Gastroesophageal sphincter (tissue), 3 donors: ENCODE measurements around the gene ABTB2.

Source experiments
- CTCF ChIP-seq, 4 experiments: fragments of 200-600 bp in 2 of 4; fragments of 450-650 bp in 2 of 4; sonication (generic) in 1 of 4; IDR thresholded peaks; one replicate each; pipeline ENCODE4 v1.5.1; 2017 to 2019; ENCODE audit warnings: antibody characterized with exemption in 4 of 4, mild to moderate bottlenecking in 2 of 4, moderate library complexity in 2 of 4
- POLR2A ChIP-seq, 2 donors: fragments of 450-650 bp; IDR thresholded peaks; one replicate each; pipeline ENCODE4 v1.6.1; 2017; ENCODE audit warnings: antibody characterized with exemption in 2 of 2, mild to moderate bottlenecking in 2 of 2, moderate library complexity in 1 of 2
- POLR2AphosphoS5 ChIP-seq: sonication (generic); formaldehyde crosslinking; IDR thresholded peaks from one replicate; pipeline ENCODE4 v1.6.1; 2017; ENCODE audit warnings: antibody characterized with exemption

DNA sequence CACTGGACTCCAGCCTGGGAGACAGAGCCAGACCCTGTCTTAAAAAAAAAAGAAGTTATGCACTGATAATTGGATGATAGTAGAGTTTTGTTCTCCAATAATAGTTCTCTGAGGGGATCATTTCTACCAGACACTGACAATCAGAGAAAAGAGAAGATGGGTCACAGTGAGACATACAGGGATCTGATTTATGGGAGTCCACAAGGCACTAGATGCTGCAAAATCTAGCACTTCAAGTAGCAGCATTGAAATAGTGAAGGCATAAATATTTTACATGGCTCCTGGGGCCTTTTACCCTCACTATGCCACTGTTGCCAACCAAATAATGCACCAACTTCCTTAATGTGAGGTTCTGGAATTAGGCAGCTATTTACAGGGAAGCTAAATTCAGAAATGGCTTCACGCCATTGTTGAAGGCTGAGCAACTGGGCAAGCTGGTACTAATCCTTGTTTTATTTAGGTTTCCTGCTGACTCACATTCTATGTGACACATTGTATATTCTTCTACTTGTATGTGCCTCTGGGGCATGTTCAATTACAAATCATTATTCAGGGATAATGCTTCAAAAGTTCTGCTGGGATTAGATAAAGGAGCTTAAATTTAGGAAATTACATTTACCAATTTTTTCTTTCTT, 38.2 kb upstream of the ABTB2 start:
- TF ChIP-seq CTCF (IDR thresholded peaks at IDR 0.05) (no peak), POLR2A (IDR thresholded peaks at IDR 0.05) (no peak), POLR2AphosphoS5 (no peak)
